HG03039 (cell line): ENCODE results near the gene CHAT.

Source experiments
- ATAC-seq: cut with Tn5 transposase; IDR thresholded peaks from one replicate; pipeline ENCODE4 v1.9.1; 2021; ENCODE audit warnings: mild to moderate bottlenecking, moderate library complexity; ENCODE audit not compliant: unreplicated experiment

Gene CHAT

DNA sequence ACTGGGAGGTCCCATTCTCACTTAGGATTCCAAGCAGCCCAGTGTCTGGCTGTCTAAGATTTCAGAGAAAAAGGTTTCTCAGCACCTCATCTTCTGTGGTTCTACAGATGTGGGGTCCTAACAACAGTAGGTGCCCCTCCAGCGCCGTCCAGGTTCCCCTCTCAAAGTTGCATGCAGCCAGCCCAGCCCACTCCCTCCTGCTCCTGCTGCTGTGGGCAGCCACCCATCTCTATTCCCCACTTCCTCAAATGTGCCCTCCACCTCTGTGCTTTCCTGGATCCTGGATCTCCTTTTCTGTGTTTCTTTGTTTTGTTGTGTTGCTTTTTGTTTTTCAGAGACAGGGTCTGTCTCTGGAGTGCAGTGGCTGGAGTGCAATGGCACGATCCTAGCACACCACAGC, 17.0 kb upstream of the CHAT start:
- no peak for ATAC-seq

DNA sequence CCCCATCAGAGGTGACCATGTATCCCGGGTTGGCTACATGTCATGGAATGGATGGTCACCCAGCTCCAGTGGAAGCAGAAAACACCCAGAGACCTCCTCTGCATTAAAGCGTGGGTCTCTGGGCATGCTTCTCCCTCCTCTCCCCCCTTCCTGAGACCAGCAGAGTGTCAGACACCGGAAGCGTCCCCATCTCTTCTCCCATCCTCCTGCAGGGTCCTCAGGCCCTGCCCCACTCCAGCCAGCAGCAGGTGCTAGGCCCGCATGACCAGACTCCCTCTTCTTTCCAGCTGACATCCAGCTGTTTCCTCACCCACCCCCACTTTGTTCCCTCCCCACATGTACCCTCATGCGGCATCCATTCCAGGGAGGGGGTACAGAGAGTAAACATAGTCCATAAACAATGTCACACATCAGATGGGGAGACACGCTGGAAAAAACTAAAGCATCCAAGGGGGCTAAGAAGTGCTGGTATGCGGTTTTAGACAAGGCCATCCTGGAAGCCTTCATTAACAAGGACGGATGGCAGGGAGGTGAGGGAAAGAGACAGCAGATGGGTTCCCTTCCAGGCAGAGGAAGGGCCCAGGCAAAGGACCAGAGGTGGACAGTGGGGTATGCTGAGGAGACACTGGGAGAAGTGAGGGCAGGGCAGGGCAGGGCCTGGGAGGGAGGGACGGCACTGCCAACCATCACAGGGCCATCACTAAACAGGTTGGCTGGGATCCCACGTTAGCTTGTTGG, 16.2 kb upstream of the CHAT start:
- no peak for ATAC-seq

DNA sequence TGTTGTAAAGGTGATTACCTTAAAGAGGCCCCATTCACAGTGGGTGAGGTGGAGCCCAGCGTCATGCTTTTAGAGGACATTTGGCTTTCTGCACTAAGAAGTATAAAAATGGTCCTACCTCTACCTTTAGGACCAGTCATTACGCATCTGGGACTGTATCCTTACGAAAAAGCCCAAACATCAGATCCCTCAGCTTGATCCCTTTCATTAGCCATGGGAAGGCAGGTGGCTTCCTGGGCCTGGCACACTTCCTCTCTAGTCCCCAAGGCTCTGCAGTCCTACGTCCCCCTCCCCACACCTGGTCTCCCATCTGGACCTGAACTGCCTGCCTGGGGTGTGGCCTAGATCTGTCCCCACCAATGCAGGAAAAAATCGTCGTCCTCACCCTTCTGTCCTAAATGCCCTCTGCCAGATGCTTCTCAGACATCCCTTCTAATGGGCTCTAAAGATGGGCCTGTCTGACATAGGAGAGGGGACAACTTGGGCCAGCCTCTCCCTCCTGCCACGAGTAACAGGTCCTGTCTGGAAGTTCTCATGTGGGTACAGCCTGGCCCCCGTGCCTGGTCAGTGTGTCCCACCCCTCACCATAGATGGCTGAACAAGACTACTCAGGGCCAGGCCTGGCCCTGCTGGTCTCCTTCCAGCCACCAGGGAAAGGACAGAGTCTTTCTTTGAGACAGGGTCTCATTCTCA, 15.5 kb upstream of the CHAT start:
- ATAC-seq = no peak

DNA sequence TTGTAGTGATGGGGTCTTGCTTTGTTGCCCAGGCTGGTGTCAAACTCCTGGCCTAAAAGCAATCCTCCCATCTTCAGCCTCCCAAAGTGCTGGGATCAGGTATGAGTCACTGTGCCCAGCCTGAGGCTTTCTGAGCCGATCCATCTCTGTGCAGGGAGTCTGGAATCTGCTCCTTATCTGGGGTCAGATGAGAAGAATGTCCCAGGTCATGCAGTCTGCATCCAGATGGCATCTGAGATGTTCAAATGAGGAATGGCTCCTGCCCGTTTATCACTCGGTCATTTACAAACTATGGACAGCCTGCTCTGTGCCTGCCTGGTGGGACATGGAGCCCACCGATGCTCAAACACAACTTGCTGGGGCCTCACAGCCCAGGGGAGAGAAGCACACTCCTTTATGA, 14.9 kb upstream of the CHAT start:
- ATAC-seq = no peak

- ATAC-seq = no peak
Measured at GRCh38 chr10:49599546-49599945, 14.3 kb upstream of the CHAT start.

- ATAC-seq = no peak
Measured at GRCh38 chr10:49600046-49600445, 13.8 kb upstream of the CHAT start.

GRCh38 chr10:49600781-49601400, 12.9 kb upstream of the CHAT start:
- no peak for ATAC-seq

- no peak for ATAC-seq
Measured at GRCh38 chr10:49601857-49602256, 12.0 kb upstream of the CHAT start.

DNA sequence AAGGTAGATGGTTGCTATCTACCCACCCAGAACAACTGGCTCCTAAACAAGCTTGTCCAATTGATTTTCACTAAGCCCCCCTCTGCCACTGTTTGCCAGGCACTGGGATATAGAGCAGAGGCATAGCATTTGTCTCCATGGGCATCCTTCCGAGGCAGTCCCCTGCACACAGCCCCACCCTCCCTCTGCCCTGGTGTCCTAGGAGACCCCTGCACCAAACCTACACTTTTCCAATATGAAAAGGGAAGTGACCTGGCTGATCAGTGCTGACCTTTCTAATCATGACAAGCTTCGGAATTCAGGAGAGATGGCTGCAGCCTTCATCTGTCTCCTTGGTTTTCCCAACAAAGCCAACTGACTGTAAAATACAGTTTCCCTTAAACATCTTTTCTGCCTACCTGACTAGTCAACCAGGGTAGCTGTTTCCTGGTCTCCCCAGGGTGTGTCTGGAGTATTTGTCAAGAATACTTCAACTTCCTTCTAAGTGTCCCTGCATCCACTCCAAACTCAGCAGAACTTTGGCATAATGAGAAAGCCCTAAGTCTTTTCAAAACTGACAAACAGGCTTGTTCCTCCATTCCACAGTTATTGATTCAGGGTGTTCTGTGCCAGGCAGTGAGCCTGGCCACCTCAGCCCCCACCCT, 11.3 kb upstream of the CHAT start:
- no peak for ATAC-seq

DNA sequence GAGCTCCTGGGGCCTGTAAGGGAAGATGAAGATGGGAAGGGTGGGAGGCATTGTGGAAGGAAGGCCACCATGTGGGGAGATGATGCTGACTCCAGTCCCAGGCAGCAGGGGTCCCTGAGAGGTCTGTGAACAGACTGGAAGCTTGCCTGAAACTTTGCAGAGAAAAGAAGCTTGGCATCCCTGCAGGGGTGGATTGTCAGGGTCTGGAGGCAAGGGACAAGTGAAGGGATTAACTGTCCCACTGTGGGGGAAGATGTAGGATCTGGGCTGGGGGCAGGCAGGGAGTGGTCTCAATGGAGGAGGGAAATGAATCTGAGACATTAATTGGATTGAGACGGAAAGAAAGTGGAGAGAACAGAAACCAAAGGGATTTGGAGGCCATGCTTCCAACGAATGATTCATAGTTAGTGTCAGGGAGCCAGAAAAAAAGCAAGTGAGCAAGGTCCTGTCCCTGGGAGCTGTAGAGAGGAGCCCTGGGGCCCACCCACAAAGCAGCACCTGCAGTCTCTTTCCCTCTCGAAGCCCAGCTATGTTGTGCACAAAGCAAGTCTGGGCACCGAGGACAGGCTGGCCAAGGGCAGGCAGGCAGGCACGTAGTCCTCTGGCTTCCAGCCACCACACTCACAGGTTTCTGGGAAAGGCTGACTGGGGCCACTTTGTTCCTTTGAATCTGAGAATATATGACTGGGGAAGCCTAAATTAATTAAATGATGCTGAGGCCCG, 8.5 kb upstream of the CHAT start:
- no peak for ATAC-seq

DNA sequence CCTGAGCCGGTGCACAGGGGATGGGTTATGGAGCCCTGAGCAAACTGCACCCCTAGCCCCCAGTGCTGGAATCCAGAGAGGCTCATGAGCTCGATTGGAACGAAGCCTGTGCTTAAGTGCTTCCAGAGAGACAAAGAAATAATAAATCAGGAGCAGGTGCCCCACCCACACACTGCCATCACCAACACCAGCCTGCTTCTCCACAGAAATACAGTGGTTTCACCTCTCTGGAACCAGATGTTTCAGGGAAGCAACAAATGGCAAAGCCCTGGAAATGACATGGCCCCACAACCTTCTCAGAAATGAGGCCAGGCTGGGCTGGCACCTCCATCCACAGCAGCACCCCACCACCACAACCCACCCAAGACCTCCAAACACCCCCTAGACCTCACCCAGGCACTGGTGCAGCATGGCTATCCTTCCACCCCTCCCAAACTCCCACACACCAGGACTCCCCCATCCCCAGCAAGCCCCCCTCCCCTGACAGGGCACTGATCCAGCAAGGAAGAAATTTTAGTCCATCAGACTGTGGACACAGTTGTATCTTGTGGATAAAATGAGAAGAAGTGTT, 7.8 kb upstream of the CHAT start:
- no peak for ATAC-seq

DNA sequence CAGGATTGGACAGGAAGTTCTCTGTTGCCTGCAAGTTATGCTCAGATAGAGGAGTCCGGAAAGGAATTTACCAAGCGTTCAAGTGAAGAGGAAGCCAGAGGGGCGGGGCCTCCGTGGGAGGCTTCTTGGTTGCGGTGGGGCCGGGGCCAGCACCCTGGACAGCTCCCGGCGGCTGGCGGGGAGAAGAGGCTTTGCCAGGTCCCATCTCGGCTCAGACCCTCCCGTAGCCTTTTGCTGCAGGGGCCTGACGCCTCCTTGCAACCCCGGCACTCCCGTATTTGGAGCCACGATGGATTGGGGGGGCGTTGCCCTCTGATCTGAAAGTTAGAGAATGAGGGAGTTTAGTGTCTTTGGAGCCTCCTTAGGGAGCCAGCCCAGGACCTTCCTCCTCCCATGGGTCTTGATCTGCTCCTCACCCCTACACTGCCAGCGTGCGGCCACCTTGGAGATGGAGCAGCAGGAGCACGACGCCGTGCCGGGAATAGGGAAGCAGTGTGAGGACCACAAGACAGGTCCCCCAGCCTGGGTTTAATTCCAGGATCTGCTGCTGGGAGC, 6.8 kb upstream of the CHAT start:
- no peak for ATAC-seq

GRCh38 chr10:49608166-49609005, 5.5 kb upstream of the CHAT start:
- ATAC-seq = no peak

DNA sequence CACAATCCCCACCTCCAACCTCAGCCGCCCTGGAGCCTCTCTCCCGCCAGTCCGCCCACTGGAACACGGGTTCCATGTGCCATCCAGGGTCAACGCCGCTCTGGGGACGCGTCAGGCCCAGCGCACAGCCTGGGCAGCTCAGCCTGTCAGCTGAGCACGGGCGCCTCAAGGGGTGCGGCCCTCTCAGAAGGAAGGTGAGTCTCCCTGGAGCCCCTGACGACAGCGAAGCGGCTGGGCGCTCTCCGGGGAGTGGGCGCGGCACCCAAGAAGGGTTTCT, 4.9 kb upstream of the CHAT start:
- ATAC-seq = no peak

GRCh38 chr10:49609283-49610113, 4.3 kb upstream of the CHAT start:
- ATAC-seq = no peak

GRCh38 chr10:49610114-49610457, 3.8 kb upstream of the CHAT start, which contains the start of gene SLC18A3:
Gene SLC18A3, plus strand, starts transcription at chr10:49610310. Its CDS starts 431 bp downstream, at chr10:49610741.
- no peak for ATAC-seq

DNA sequence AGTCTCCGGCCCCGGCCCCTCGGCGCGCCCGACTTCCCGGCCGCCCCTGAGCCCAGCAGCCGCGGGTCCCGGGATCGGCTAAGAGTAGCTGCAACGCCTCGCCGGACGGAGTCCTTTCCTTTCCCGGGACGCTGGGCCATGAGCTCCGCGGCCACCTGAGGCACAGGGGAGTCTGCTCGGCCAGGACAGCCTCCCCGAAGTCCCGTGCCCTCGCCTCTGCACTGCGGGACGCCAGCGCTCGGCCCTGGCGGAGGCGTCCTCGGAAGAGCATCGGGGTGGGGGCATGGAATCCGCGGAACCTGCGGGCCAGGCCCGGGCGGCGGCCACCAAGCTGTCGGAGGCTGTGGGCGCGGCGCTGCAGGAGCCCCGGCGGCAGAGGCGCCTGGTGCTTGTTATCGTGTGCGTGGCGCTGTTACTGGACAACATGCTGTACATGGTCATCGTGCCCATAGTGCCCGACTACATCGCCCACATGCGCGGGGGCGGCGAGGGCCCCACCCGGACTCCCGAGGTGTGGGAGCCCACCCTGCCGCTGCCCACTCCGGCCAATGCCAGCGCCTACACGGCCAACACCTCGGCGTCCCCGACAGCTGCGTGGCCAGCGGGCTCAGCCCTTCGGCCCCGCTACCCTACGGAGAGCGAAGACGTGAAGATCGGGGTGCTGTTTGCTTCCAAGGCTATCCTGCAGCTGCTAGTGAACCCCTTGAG, 3.2 kb upstream of the CHAT start:
- no peak for ATAC-seq

GRCh38 chr10:49611166-49611815, 2.5 kb upstream of the CHAT start:
- ATAC-seq = no peak
